ENCODE measurements around the gene CCDC3.

Gene CCDC3

GRCh38 chr10:12915637-12916168 is 85.8 kb downstream of the CCDC3 start:
- no peak for TF ChIP-seq CTCF (conservative IDR thresholded peaks at IDR 0.05; ENCODE audit: low read length)

GRCh38 chr10:12914111-12914510 is 87.4 kb downstream of the CCDC3 start:
- DNase-seq (ENCODE audit: low read depth) = no peak
- no peak overlapping the region for H3K4me3 ChIP-seq (ENCODE audit: low read length)
- TF ChIP-seq CTCF (conservative IDR thresholded peaks at IDR 0.05; ENCODE audit: low read length) = no peak

More at GRCh38 chr10:12915637-12916168, 85.8 kb downstream of the CCDC3 start:
- no peak overlapping the region for H3K4me3 ChIP-seq (ENCODE audit: low read length)
- DNase-seq (ENCODE audit: low read depth) = no peak

GRCh38 chr10:12911795-12912194 is 89.7 kb downstream of the CCDC3 start:
- TF ChIP-seq CTCF (conservative IDR thresholded peaks at IDR 0.05; ENCODE audit: low read length) = no peak

GRCh38 chr10:12910835-12911234 is 90.7 kb downstream of the CCDC3 start:
- H3K4me3 ChIP-seq (ENCODE audit: low read length) = no peak overlapping the region
- no peak for TF ChIP-seq CTCF (conservative IDR thresholded peaks at IDR 0.05; ENCODE audit: low read length)
- no peak for DNase-seq (ENCODE audit: low read depth)

More at GRCh38 chr10:12911795-12912194, 89.7 kb downstream of the CCDC3 start:
- no peak overlapping the region for H3K4me3 ChIP-seq (ENCODE audit: low read length)
- no peak for DNase-seq (ENCODE audit: low read depth)

- no peak for TF ChIP-seq CTCF (conservative IDR thresholded peaks at IDR 0.05; ENCODE audit: low read length)
- no peak for DNase-seq (ENCODE audit: low read depth)
- no peak overlapping the region for H3K4me3 ChIP-seq (ENCODE audit: low read length)
Observed at GRCh38 chr10:12909836-12910185, 91.7 kb downstream of the CCDC3 start.

GRCh38 chr10:12909182-12909835 is 92.2 kb downstream of the CCDC3 start:
- no peak overlapping the region for H3K4me3 ChIP-seq (ENCODE audit: low read length)
- no peak for TF ChIP-seq CTCF (conservative IDR thresholded peaks at IDR 0.05; ENCODE audit: low read length)
- DNase-seq (ENCODE audit: low read depth) = no peak

- H3K4me3 ChIP-seq (ENCODE audit: low read length) = no peak overlapping the region
- no peak for DNase-seq (ENCODE audit: low read depth)
- TF ChIP-seq CTCF (conservative IDR thresholded peaks at IDR 0.05; ENCODE audit: low read length) = no peak
Observed at GRCh38 chr10:12908773-12909172, 92.7 kb downstream of the CCDC3 start.

Measured in AG10803 (cell line).